ENCODE data around the gene WDR1.

The WDR1 gene

DNA sequence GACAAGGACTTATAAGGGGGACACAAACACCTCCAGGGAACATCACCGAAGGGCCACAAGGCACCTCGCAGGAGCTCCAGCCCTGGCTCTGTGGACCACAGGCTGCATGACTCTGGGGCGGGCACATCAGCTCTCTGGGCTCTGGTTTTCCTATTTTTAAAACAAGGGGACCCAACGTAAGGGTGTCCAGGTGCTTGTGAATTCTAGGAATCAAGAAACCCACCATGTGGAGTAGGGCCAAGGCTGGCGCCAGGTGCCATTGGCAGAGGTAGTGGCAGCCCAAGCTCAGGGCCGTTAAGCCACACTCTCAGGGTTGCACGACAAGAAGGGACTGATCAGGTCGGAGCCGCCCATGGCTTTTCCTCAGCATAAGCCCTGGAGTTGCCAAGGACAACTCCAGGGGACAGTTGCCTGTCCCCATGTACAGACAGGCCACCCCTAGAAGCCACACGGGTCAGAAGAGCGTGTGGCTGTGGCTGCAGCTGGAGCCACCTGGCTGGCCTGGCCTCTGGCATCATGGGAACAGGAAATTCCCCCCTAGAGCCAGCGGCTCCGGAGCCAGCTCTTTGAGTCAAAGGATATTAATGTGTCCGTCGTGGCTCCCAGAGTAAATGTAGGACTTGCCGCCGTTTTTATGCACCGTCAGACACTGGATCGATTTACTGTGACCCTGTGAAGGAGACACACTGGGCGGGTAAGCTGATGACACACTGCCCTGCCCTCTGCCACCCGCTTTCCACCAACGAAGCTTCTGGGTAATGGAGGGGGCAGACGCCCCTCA, 32.5 kb downstream of the WDR1 start:
- DNase-seq, result no peak

DNA sequence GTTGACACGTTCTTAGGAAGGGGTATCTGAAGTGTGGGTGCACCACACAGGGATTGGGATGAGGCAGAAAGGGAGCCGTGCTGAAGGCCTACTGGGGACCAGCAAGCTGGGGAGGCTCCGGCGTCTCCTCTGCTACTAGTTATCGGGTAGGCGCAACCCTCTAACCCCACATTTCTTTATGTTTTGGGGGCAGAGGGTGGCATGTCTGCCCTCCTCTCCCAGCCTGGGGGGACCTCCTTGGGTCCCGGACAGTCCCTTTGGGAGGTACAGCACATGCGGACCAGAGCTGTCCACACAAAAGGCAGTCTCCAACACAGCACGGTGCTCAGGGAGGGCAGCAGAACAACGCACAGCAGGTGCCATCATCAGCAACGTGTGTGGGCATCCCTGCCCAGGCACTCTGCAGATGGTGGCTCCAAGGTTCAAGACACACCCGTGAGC, 33.2 kb downstream of the WDR1 start:
- DNase-seq, result no peak

DNA sequence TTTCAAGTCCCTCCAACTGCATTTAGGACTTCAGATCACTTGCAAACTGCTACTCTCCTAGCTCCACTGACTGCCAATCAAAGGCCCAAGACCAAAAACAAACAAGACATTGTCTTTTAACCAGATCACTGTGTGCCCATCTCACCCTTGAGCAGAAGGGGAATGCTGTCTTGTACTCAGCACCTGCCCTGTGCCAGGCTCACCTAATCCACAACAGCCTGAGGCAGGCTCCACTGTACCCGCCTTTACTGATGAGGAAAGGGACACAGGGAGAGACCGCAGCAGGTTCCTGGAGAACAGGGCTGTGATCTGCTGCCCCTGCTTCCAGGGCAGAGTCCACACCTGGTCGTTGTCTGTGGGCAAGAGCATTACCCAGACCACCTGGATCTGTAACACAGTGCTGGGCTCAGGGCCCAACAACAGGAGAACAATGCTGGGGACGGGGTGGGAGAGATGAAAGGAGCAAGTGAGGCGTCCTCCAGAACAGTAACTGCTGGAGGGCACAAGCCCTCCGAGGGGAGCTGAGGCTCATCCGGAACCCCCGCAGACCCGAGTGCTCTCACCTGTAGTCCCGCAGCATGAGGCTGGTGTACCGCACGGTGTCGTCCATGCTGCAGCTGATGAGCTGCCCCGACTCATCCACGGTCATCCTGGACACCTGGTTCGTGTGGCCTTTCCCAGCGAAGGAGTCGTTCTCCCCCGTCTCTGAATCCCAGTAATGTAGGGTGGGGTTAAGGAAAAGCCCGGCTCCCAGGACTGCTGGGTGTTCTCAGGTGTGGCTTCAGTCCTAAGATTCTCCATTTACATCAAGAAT, 33.9 kb downstream of the WDR1 start:
- no peak for DNase-seq

DNA sequence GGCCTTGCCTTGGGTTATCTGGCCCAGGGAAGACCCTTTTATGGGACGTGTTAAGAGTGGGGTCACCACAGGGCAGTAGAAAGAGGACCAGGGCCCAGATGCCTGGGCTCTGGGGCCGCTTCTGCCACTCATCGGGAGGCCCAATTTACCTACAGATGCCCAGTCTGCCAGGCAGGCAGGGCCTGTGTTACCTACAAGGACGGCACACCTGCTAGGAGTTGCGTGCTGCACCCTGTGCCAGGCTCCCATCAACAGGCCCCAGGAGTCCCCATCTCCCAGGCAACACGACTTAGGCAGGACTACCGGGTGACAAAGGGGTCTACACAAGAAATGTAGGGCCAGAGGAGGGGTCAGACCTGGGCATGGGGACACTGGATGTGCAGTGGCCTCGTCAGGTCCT, 34.6 kb downstream of the WDR1 start:
- no peak for DNase-seq

DNA sequence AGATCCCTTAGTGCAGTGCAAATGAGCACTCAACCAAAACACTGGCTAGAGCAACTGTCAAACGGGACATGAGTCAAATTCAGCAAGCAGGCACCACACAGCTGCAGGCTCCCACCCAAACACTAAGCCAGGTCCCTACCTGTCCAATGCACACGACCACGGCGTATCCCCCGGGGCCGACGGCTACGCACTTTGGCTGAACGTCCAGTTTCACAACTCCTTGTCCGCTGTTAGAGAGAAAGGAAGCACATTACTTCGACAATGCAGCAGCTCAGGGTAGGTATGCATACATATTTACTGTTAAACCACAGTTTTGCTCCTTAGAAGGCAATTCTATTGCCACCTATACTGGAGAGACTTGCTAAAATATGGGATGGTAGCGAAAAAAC, 35.4 kb downstream of the WDR1 start:
- DNase-seq, result no peak

DNA sequence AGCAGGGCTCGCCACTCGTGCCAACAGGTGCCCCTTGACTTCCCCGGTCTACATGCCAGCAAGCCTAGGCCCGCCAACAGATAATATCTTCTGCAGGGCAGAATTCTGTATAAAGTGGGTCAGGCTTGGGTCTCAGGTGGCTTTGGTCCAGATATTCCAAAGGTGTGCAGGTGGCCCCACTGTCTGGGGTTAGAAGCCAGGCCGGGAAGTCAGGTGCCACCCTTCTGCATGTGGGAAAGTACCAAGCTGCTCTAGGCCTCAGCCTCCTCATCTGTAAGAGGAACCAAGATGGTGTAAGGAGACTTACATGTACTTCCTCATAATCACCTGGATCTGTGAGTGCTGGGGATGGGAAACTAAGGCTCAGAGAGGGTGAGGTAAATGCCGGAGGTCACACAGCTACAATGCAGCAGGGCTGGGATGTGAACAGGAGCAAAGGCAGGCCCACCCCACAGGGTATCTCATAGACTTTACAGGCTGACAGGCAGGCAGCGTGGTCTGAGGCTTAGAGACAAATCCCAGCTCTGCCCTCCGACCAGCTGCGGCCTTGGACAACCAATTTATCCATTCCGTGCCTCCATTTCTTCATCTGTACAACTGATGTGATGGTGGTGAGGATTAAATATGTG, 35.9 kb downstream of the WDR1 start:
- no peak for DNase-seq

DNA sequence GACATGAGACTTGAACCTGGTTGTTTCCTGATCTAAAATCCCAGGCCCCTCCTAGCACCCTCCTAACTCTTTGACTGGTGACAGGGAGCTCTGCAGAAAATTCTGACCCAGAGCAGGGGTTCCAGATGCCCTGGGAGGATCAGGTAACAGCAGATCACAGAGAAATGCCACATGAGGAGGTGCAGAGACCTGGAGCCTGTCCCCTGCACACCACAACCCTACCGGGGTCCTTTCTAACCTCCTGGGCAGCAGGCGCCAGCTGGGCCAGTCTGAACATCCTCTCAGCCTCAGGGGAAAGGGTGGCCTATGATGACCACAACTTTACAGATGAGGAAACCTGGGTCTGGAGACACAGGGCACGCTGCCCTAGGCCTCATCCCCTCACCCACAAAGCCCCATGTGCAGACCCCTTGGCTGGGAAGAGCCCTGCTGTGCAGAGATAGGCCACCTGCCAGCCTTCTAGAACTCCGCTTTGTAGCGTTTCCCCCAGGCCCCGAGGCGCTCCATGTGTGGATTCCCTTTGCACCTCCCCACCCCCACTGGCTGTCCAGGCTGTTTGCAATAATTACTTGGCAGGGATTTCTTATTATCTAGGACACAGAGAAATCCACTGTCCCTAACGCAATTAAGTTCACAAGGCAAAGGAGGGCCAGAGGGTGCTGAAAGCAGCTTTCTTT, 36.5 kb downstream of the WDR1 start:
- no peak for DNase-seq

DNA sequence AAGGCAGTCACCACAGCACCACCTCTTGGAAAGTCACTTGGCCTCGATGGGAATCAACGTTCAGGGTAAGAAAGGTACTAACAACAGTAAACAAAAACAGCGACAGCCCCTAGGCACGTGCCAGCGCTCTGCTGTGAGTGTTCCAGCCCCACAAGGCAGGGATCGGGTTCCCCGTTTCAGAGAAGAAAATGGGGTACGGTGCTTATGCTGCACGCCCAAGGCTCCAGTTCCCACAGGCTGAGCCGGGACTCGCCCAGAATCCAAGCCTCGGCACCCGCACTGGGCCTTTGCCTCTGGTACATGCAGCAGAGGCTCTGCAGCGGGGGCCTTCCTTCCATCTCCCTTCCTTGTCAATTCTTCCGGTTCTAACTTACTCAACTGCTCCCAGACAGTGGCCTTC, 37.3 kb downstream of the WDR1 start:
- no peak for DNase-seq

DNA sequence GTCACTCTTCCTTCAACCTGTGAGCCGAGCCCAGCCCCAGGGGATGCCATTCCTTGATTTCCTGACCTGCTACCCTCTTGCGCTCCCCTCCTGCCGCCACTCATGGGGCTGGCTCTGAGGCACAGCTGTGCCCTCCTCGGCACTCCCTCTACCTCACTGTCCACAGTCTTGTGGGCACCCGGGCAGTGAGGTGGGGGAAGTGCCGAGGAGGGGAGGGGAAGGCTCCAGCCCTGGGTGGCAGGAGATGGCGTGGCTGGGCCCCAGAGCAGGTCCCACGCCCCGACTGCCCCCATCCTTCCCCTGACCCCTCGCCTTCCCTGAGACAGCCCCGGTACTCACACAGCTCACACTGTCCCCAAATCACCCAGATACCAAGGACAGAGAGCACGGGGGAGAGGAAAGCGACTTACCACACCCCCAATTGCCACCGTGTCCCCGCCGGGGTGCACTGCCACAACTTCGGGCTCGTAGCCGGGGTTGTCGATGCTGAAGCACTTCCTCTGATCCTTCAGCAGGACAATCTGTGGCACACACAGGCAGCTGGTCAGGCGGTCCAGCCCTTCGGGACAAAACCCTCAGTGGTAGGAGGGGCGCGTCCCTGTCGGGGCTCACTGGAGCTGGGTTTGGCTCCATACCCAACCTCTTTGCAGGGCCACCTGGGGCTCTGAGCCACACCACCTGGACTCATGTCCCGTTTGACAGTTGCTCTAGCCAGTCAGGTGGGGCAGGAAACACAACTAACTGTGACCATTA, 37.9 kb downstream of the WDR1 start:
- DNase-seq, result no peak

DNA sequence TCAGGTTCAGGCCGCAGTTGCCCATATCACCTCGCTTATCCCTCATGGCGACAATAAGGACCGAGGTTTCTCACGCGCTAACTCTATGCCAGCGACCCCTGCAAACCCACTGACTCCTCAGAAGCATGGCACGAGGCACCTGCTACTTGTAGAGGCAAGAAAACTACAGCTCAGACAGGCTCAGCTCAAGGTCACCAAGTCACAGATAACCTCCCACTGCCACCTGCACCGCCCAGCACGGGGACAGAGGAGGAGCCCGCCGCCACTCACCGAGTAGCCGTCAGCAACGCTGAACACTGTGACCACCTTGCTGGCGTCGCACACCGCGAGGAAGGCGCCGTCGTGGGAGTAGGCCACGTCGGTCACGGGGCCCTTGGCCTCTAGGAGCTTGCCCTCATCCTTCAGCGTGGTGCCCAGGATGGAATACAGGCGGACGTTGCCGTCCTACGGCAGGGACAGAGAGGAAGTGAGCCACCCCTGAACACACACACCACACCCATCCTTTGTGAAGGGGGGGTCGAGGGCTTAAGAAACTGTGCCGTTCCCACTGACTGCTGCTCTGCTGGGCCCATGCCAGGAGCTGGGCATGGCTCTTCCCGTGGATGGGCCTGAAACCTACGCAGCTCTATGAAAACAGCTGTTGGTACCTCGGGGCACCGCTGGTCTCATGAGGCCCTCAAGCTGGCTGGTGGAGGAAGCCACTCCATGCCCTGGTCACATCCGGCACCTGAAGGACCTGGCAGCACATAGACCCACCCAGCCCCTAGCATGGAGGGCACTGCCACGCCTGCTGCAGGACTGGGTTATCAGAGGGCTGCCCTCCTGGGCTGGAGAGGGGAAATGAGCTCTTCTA, 38.9 kb downstream of the WDR1 start:
- DNase-seq, result no peak

DNA sequence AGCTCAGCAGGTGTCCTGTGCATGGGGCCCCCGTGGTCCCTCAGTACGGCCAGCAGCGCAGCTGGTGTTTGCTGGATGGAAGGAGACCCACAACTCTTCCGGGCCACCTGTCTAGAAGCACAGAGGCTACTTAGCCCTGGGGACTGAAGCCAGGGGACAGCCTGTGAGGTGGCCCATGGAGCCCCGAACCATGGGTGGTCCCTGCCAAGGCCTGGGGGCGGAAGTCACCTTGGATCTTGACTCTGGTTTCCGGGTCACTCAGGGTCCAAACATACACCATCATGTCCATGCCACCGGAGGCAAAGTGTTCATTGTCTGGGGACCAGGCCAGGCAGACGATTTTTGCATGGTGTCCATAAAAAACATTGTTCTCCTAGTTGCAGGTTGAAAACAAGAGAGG, 39.5 kb downstream of the WDR1 start:
- no peak for DNase-seq

DNA sequence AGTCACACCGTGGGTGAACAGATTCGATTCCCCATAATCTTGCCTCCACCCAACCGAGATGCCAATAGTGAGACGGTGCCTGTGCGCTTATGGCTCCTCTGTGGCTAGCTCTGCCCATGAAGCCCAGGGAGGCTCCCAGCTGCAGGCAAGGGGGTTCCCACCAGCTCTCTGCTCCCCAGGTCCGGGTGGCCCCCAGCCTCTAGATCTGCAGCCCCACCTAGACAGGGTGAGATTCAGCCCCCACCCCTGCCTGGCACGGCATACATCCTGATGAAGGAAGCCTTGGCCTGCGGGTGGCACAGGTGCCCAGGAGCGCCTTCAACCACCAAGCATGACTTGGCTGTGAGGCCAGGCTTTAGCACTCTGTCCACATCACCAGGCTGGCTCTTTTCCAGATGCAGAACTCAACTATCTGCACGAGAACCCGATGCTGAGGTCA, 40.6 kb downstream of the WDR1 start:
- DNase-seq, result no peak

DNA sequence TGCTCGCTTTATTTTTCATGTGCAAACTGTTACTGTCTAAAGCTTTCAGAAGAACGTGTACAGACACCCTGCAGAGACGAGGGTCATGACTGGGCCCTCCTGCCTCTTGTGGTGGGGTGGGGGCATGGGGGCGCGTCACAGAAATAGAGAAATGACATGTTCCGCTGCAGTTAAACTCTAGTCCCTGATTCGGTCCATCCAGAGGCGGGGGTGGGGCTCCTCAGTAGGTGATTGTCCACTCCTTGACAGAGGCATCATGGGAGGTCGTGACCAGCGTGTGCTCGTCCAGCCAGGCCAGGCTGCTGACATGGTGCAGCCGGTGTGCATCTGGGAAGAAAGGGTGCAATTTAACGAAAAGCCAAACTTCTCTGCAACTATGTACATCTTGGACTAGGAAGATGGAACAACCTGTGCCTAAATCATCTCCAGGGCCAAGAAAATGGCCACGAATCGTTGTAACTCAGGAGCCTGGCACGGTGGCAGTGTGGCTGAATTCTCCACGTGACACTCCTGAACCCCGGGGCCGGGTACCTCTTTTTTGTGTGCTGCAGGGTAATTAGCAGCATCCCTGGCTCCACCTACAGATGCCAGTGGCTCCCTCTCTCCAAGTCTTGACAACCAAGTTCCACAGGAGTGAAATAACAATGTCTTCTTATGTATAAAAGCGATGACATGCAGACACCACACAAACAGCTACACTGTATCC, 41.3 kb downstream of the WDR1 start:
- no peak for DNase-seq

DNA sequence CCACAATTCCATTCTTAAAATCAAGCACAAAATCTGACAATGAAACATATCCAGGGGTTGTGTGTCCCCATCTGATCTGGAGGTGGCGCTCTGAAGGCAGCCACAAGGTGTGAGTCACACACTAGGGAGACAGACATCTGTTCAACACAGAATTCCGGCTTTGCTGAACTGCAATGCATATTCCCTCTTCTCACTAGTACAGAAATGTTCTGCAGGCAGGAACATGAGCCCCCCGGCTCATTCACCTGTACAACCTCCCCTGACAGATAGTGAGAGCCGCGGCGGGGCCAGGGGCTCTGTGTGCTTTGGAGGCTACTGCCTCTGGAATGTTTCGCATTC, 41.9 kb downstream of the WDR1 start:
- no peak for DNase-seq

DNA sequence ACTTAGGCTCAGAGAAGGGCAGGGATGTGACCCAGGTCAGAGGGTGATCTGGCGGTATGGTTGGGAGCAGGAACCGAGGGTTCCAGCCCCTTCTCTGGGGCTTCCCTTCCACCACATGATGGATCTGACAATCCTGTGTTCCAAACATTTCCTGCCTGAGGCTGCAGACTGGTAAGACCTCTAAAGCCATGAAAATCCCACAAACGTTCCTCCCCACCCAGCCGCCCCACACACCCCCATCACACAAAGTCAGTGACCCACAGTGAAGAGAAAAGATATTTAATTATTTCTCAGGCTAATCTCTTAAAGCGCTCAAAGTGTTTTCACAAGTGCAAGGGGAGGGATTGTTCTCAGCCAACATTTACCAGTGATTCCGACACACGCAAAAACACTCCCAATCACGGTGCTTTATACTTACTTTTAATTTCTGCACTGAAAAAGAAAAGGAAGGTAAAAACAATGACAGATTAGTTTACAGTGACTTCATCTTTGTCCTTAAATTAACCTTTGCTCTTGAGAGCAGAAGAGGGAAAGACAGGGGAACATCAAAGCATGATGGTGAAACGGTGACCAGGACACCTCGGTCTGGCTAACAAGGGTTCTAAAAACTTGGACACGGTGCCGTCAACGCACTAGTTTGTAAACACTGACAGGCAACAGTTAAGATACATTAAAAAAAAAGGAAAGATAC, 42.4 kb downstream of the WDR1 start:
- no peak for DNase-seq

DNA sequence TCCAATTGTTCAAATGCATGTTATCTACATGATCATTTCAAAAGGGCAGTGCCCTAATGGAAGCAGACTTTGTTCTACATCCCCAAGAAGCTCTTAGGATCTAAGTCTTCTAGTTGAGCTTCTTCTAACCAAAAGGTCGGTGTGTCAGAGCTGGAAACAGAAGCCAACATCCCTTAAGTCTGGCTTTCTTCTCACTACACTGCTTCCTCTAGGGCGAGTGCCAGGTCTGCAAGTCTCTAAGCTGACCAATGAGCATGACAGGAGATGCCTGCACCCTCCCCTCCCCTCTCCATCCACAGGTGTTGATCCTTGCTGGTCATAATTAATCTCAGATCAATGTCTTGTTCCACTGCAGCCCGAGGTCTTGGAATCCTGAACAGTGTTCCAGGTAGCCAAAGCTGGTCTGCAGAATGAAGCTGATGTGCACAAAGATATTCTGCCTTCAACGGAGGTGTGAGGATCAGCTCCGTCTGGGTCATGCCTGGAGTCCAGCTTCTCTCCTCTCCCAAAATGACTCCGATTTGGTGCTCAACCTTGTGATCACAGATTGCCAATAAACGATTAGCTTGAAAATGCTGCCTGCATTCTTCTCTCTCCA, 44.1 kb downstream of the WDR1 start:
- no peak for DNase-seq

DNA sequence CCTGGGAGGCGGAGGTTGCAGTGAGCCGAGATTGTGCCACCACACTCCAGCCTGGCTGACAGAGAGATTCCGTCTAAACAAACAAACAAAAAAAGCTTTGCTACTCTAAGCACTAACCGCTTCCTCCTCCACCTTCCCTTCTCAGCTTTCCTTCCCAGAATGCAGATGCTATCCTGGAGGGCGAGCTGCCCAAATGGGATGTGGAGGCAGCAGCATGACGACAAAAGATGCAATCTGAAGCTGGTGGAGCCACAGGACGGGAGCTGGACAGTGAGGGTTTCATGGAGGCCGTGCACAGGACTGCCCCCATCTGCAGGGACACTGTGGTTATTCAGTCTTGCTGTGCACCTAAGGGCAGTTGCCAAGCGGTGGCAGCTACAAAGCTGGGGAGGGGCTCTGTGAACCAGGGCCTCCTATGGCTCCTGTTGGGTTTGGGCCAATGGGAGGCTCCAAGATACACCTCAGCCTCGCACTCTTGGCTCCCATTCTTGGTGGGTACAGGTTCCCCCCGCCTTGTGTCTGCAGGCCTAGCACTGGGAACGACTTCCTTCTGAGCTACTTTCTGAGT, 47.4 kb downstream of the WDR1 start:
- DNase-seq, result no peak

DNA sequence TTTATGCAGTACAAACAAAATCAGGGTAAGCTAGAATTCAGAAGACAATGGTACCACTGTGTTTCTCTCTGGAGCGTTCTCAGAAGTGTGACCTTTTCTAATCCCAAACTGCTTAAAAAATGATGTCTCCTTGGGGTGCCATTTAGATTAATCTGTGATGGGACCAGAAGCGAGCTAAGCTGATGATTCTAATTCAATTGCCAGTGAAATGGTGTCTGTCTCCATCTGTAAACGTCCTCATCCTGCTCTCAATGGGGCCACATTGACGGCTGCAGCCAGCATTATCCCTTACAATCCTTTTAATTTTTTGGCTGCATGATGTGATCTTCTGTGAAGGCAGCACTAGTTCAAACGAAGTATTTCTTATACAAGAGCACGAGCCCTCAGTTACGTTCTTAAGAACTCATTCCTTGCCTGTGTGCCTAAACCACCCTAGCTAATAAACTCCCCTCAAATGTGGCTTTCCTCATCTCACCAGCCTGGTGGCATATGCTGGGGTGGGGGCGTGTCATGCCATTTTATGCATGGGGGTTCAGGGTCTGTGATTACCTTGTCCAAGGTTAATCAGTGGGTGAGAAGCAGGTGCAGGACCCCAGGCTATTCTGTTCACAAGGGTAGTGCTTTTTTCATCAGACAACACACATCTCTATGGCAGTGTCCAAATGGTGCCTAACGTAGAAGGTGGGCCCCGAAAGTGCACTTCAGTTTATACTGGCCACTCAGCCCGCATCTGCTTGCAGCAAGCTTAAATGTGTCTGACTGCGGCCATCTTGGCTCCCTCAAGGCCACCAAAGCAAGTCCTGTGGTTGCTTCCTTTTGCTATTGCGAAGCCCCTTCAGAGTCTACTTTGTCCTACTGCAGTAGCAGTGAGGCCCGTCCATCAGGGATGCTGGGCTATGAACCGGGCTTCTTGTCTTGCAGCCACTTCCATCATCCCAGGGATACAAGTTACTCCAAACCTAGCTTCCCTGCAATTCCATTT, 49.6 kb downstream of the WDR1 start:
- DNase-seq, result no peak

Data from stimulated activated CD4-positive, alpha-beta T cell treated with anti-CD3 and anti-CD28 coated beads, Interleukin-4, amount 100 ng/mL, for 24 hours (primary cell).